OCI-LY3 (cell line): ENCODE results near the gene RPP25L.

Experiments used
- H2AFZ ChIP-seq: fragments of 200-600, 300-600 bp; shearing (Covaris generic); 2 replicates; pipeline ENCODE4 v1.6.0; 2014; ENCODE audit warnings: antibody characterized with exemption, low read depth, low read length
- H3K27ac ChIP-seq: fragments of 200-600, 300-600 bp; sonication (generic); 2 replicates; pipeline ENCODE4 v1.5.1; 2014; ENCODE audit warnings: mild to moderate bottlenecking, low read length, moderate library complexity, mixed read lengths
- H3K27me3 ChIP-seq: fragments of 200-600, 300-600 bp; sonication (generic); 2 replicates; pipeline ENCODE4 v1.6.1; 2014; ENCODE audit warnings: low read depth, low read length, mixed read lengths
- H3K36me3 ChIP-seq: fragments of 200-600, 300-600 bp; sonication (generic); replicated peaks from 2 replicates; pipeline ENCODE3; 2014; ENCODE audit warnings: low read depth, low read length, mixed read lengths
- H3K4me1 ChIP-seq: fragments of 300-600, 200-600 bp; sonication (generic); 2 replicates; pipeline ENCODE4 v1.6.1; 2014; ENCODE audit warnings: low read length, mixed read lengths
- H3K4me2 ChIP-seq: fragments of 200-600, 300-600 bp; sonication (generic); 2 replicates; pipeline ENCODE4 v1.6.1; 2014; ENCODE audit warnings: low read length, mixed read lengths
- H3K4me3 ChIP-seq: fragments of 300-600, 200-600 bp; sonication (generic); 2 replicates; pipeline ENCODE4 v1.5.1; 2014; ENCODE audit warnings: antibody characterized with exemption, mild to moderate bottlenecking, low read length, moderate library complexity
- H3K79me2 ChIP-seq: fragments of 300-600, 200-600 bp; shearing (Covaris generic); 2 replicates; pipeline ENCODE4 v1.6.1; 2014; ENCODE audit warnings: mild to moderate bottlenecking, low read length, mixed read lengths
- H3K9ac ChIP-seq: fragments of 300-600, 200-600 bp; shearing (Covaris generic); 2 replicates; pipeline ENCODE4 v1.6.0; 2014; ENCODE audit warnings: mild to moderate bottlenecking, low read length, moderate library complexity
- H3K9me3 ChIP-seq: fragments of 200-600, 300-600 bp; shearing (Covaris generic); 2 replicates; pipeline ENCODE4 v1.6.1; 2014; ENCODE audit warnings: low read length, mixed read lengths; ENCODE audit not compliant: insufficient read depth
- H4K20me1 ChIP-seq: fragments of 200-600, 300-600 bp; sonication (generic); 2 replicates; pipeline ENCODE4 v1.6.1; 2016; ENCODE audit warnings: low read length, mixed read lengths; ENCODE audit not compliant: insufficient read depth
- CTCF ChIP-seq: fragments of 200-600, 300-600 bp; sonication (generic); IDR thresholded peaks from 2 replicates; pipeline ENCODE4 v1.5.1; 2014; ENCODE audit warnings: antibody characterized with exemption, low read length, low read depth
- EZH2phosphoT487 ChIP-seq: fragments of 200-600 bp; shearing (Covaris generic); IDR thresholded peaks from 2 replicates; pipeline ENCODE4 v1.6.1; 2018; ENCODE audit warnings: antibody characterized with exemption, mixed run types, low read depth

The RPP25L gene

GRCh38 chr9:34594177-34594576 is 17.7 kb downstream of the RPP25L start:
- Histone ChIP-seq H4K20me1 (no peaks in the 10 kb centered on the region), H3K27ac (no peak overlapping the region), H3K79me2 (no peaks in the 10 kb centered on the region), H3K36me3 (no peaks in the 10 kb centered on the region), H3K27me3 (no peaks in the 10 kb centered on the region; the same call in 1 of the 2 replicates), H3K4me3 (no peak overlapping the region), H3K4me1 (peaks cover 28% of the 10 kb centered on the region), H2AFZ (no peak overlapping the region), H3K4me2 (no peak overlapping the region), H3K9ac (no peak overlapping the region), H3K9me3 (no peaks in the 10 kb centered on the region)
- TF ChIP-seq CTCF (no peak), EZH2phosphoT487 (no peak)

GRCh38 chr9:34592895-34593601 is 18.8 kb downstream of the RPP25L start:
- TF ChIP-seq EZH2phosphoT487 = no peak
- no peak for TF ChIP-seq CTCF
- H2AFZ ChIP-seq = peak overlapping the region; percentile 55; the same call in 1 of the 2 replicates
- peak overlapping the region; percentile 22; the same call in 1 of the 2 replicates for H3K4me3 ChIP-seq
- no peaks in the 10 kb centered on the region for H3K9me3 ChIP-seq
- H3K79me2 ChIP-seq = no peaks in the 10 kb centered on the region
- H3K27me3 ChIP-seq = no peaks in the 10 kb centered on the region; the same call in 1 of the 2 replicates
- no peak overlapping the region for H3K27ac ChIP-seq
- peak overlapping the region; percentile 14; the same call in 1 of the 2 replicates for H3K9ac ChIP-seq
- H3K36me3 ChIP-seq = no peaks in the 10 kb centered on the region
- H4K20me1 ChIP-seq = no peaks in the 10 kb centered on the region
- H3K4me1 ChIP-seq = peaks cover 28% of the 10 kb centered on the region
- H3K4me2 ChIP-seq = peak overlapping the region; percentile 55

GRCh38 chr9:34591917-34592866 is 19.7 kb downstream of the RPP25L start:
- TF ChIP-seq EZH2phosphoT487 (no peak), CTCF (no peak)
- Histone ChIP-seq H3K9me3 (no peaks in the 10 kb centered on the region), H3K36me3 (no peaks in the 10 kb centered on the region), H4K20me1 (no peaks in the 10 kb centered on the region), H3K4me3 (peak overlapping the region; percentile 22; the same call in 1 of the 2 replicates), H3K27me3 (no peaks in the 10 kb centered on the region), H3K79me2 (no peaks in the 10 kb centered on the region), H3K4me1 (peaks cover 36% of the 10 kb centered on the region), H3K27ac (no peak overlapping the region), H2AFZ (no peak overlapping the region; the same call in 1 of the 2 replicates), H3K4me2 (peak overlapping the region; percentile 55), H3K9ac (0 out of 2 replicates have a peak overlapping the region, but pooled peaks have one; percentile 3)
